Measurements from ENCODE around the gene YBEY.

Gene YBEY

GRCh38 chr21:46334351-46335140, 48.4 kb downstream of the YBEY start:
- no peak for DNase-seq

- DNase-seq, result no peak
Observed at GRCh38 chr21:46336603-46337002, 50.5 kb downstream of the YBEY start.

- no peak for DNase-seq
Observed at GRCh38 chr21:46340998-46341397, 54.9 kb downstream of the YBEY start.

GRCh38 chr21:46344219-46344915, 58.2 kb downstream of the YBEY start:
- DNase-seq, result no peak

- no peak for DNase-seq
Observed at GRCh38 chr21:46345861-46346260, 59.7 kb downstream of the YBEY start.

- no peak for DNase-seq
Observed at GRCh38 chr21:46346296-46347202, 60.4 kb downstream of the YBEY start.

- no peak for DNase-seq
Observed at GRCh38 chr21:46347203-46347550, 61.0 kb downstream of the YBEY start.

Measured in CD4-positive, alpha-beta T cell treated with Interleukin-6 for 4 hours (primary cell).